ENCODE measurements around the gene KLK6. TPM values are rescaled to one million over a fixed set of nuclear protein-coding genes. Genes with fewer than 3 reads are reported as not detected.

The KLK6 gene
- 0.30 and 0.99 TPM in 2 replicates for total RNA-seq
- 0.67 and 2.5 TPM in 2 replicates for polyA plus RNA-seq

GRCh38 chr19:50969413-50969760 lies at the start of gene KLK6:
KLK6 (minus strand) TSS chr19:50969591; CDS start chr19:50968104, 1,487 bp downstream.
- Histone ChIP-seq H3K36me3 (no peaks in the 10 kb centered on the region), H3K9me3 (ENCODE audit: low read depth) (no peaks in the 10 kb centered on the region), H3K4me1 (ENCODE audit: low read depth) (no peaks in the 10 kb centered on the region), H3K27ac (no peak within 1 kb of the TSS), H3K4me3 (no peak within 1 kb of the TSS), H3K27me3 (no peaks in the 10 kb centered on the region)
- DNase-seq (ENCODE audit: low read depth in 1 of 2, low spot score in 1 of 2) = no peak
- no peak for TF ChIP-seq CTCF (IDR thresholded peaks at IDR 0.05; ENCODE audit: low read depth, low read length)

- DNase-seq (ENCODE audit: low read depth in 1 of 2, low spot score in 1 of 2) = peak; percentile 21 to 44
- Histone ChIP-seq H3K27me3 (peaks cover 62% of the 10 kb centered on the region), H3K36me3 (no peaks in the 10 kb centered on the region), H3K4me1 (ENCODE audit: low read depth) (no peaks in the 10 kb centered on the region), H3K9me3 (ENCODE audit: low read depth) (no peaks in the 10 kb centered on the region), H3K27ac (no peak overlapping the region), H3K4me3 (peak overlapping the region; percentile 17)
- no peak for TF ChIP-seq CTCF (IDR thresholded peaks at IDR 0.05; ENCODE audit: low read depth, low read length)
Measured at GRCh38 chr19:51018745-51019543, 49.6 kb upstream of the KLK6 start.

- Histone ChIP-seq H3K27me3 (peaks cover 66% of the 10 kb centered on the region), H3K27ac (no peak overlapping the region), H3K4me1 (ENCODE audit: low read depth) (no peaks in the 10 kb centered on the region), H3K4me3 (peak overlapping the region; percentile 35), H3K9me3 (ENCODE audit: low read depth) (no peaks in the 10 kb centered on the region), H3K36me3 (no peaks in the 10 kb centered on the region)
- DNase-seq (ENCODE audit: low read depth in 1 of 2, low spot score in 1 of 2) = peak; percentile 47 to 74
- peak; percentile 70 for TF ChIP-seq CTCF (IDR thresholded peaks at IDR 0.05; ENCODE audit: low read depth, low read length)
Measured at GRCh38 chr19:51016798-51017683, 47.6 kb upstream of the KLK6 start.

- Histone ChIP-seq H3K36me3 (no peaks in the 10 kb centered on the region), H3K27ac (no peak overlapping the region), H3K9me3 (ENCODE audit: low read depth) (no peaks in the 10 kb centered on the region), H3K27me3 (peaks cover 72% of the 10 kb centered on the region), H3K4me3 (no peak overlapping the region), H3K4me1 (ENCODE audit: low read depth) (no peaks in the 10 kb centered on the region)
- TF ChIP-seq CTCF (IDR thresholded peaks at IDR 0.05; ENCODE audit: low read depth, low read length) = no peak
- no peak for DNase-seq (ENCODE audit: low read depth in 1 of 2, low spot score in 1 of 2)
Measured at GRCh38 chr19:51015691-51016267, 46.4 kb upstream of the KLK6 start.

GRCh38 chr19:51014242-51014641 lies 44.9 kb upstream of the KLK6 start:
- no peaks in the 10 kb centered on the region for H3K9me3 ChIP-seq (ENCODE audit: low read depth)
- H3K27me3 ChIP-seq = peaks cover 71% of the 10 kb centered on the region
- no peaks in the 10 kb centered on the region for H3K36me3 ChIP-seq
- no peak overlapping the region for H3K27ac ChIP-seq
- no peaks in the 10 kb centered on the region for H3K4me1 ChIP-seq (ENCODE audit: low read depth)
- no peak overlapping the region for H3K4me3 ChIP-seq
- no peak for DNase-seq (ENCODE audit: low read depth in 1 of 2, low spot score in 1 of 2)
- no peak for TF ChIP-seq CTCF (IDR thresholded peaks at IDR 0.05; ENCODE audit: low read depth, low read length)

Measured in cardiac muscle cell (in vitro differentiated cells and primary cell).